Skin epidermis (tissue), 12 donors: Measurements from ENCODE around the gene MEPE.
A peak's percentile ranks its signal among the peaks of the same experiment; 100 is the strongest.

ENCODE experiments used
- H3K27ac ChIP-seq, 21 experiments: fragments of 200-600 bp; sonication (generic) in 11 of 21; one replicate each; pipeline ENCODE4 v1.5.0; 2020; ENCODE audit warnings: mild to moderate bottlenecking in 3 of 21, inconsistent platforms in 2 of 21, moderate library complexity in 2 of 21
- H3K4me3 ChIP-seq, 7 experiments: fragments of 200-600 bp; sonication (generic) in 2 of 7; one replicate each; pipeline ENCODE4 v1.5.0; 2020; ENCODE audit warnings: inconsistent platforms in 2 of 7, mild to moderate bottlenecking in 2 of 7, moderate library complexity in 1 of 7

Gene MEPE

GRCh38 chr4:87839592-87839946, 6.8 kb downstream of the MEPE start:
- Histone ChIP-seq H3K4me3 (no peak overlapping the region), H3K27ac (no peak overlapping the region)

- no peak overlapping the region for H3K27ac ChIP-seq
- H3K4me3 ChIP-seq = no peak overlapping the region
These were observed 7.4 kb downstream of the MEPE start for GRCh38 chr4:87840149-87840548.

- H3K27ac ChIP-seq = peak overlapping the region in 1 of 21 experiments; percentile 48
- no peak overlapping the region for H3K4me3 ChIP-seq
These were observed 11.2 kb downstream of the MEPE start for GRCh38 chr4:87843936-87844335.

- H3K27ac ChIP-seq = peak overlapping the region in 1 of 21 experiments; percentile 48
These were observed 11.7 kb downstream of the MEPE start for GRCh38 chr4:87844452-87844851.

DNA sequence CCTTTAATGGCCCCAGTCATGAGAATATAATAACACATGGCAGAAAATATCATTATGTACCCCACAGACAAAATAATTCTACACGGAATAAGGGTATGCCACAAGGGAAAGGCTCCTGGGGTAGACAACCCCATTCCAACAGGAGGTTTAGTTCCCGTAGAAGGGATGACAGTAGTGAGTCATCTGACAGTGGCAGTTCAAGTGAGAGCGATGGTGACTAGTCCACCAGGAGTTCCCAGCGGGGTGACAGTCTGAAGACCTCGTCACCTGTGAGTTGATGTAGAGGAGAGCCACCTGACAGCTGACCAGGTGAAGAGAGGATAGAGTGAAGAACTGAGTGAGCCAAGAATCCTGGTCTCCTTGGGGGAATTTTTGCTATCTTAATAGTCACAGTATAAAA, 13.5 kb downstream of the MEPE start:
- no peak overlapping the region for H3K27ac ChIP-seq
- H3K4me3 ChIP-seq = no peak overlapping the region

More at GRCh38 chr4:87844452-87844851, 11.7 kb downstream of the MEPE start:
- no peak overlapping the region for H3K4me3 ChIP-seq

GRCh38 chr4:87848622-87849351, 16.0 kb downstream of the MEPE start:
- Histone ChIP-seq H3K27ac (no peak overlapping the region), H3K4me3 (no peak overlapping the region)

- H3K4me3 ChIP-seq = no peak overlapping the region
These were observed 16.8 kb downstream of the MEPE start for GRCh38 chr4:87849612-87850011.

GRCh38 chr4:87851332-87851731, 18.6 kb downstream of the MEPE start:
- H3K27ac ChIP-seq = peak overlapping the region in 1 of 21 experiments; percentile 31
- H3K4me3 ChIP-seq = no peak overlapping the region

More at GRCh38 chr4:87849612-87850011, 16.8 kb downstream of the MEPE start:
- H3K27ac ChIP-seq = no peak overlapping the region

- Histone ChIP-seq H3K27ac (no peak overlapping the region), H3K4me3 (no peak overlapping the region)
These were observed 19.2 kb downstream of the MEPE start for GRCh38 chr4:87851953-87852352.

DNA sequence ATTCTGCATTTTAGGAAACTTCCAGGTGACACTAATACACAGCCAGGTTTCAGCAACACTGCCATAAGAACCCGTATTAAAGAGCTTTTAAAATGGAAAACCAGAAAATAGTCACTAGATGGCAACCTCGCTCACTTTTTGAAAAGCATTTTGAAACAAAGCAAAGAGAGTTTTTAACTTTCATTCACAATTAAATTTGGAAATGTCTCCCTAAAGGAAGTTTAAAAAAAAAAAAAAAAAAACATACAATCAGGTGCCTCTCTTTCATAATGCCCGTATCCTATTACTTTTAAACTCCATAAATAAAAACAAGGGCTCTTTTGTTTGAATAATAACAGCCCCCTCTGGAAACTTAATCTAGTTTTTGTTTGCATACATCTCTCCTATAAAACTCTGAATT, 20.3 kb downstream of the MEPE start:
- H3K4me3 ChIP-seq = no peak overlapping the region
- no peak overlapping the region for H3K27ac ChIP-seq

DNA sequence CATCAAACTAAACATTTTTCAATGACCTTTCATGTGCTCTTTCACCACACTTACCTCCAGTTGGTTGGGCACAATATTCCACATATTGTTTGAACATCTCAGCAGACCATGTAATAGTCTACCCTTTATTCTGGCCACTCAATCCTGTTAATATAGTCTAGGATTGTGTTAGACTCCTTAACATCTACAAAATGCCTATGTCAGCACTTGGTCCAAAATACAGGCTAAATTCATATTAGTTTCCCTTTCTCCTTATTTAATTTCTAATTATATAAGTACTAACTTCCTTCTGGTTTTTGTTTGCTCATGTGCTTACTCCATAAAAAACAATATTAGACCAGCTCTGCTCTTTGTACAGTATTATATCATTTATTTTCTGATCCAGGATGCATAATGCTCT, 21.1 kb downstream of the MEPE start:
- no peak overlapping the region for H3K4me3 ChIP-seq
- no peak overlapping the region for H3K27ac ChIP-seq

DNA sequence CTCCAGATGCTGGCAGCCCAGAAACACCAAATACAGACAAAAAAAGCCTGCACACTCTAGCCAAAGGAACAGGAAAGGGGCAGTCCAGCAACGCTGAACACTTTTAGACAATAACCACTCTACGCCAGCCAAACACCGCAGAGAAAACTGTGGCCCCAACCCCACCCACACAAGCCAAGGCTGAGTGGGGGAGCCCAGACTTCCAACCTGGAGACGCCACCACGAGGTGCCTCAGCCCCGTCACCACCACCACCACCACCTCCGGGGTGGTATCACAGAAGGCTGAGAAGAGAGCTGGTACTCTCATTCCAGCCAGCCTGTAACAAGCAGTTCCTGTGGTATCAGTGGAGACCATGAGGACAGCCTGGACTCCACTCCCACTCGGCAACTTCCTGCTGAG, 22.8 kb downstream of the MEPE start:
- H3K27ac ChIP-seq = no peak overlapping the region

GRCh38 chr4:87856816-87857215, 24.0 kb downstream of the MEPE start:
- no peak overlapping the region for H3K4me3 ChIP-seq
- H3K27ac ChIP-seq = no peak overlapping the region

More for the DNA sequence above, 22.8 kb downstream of the MEPE start:
- H3K4me3 ChIP-seq = no peak overlapping the region

DNA sequence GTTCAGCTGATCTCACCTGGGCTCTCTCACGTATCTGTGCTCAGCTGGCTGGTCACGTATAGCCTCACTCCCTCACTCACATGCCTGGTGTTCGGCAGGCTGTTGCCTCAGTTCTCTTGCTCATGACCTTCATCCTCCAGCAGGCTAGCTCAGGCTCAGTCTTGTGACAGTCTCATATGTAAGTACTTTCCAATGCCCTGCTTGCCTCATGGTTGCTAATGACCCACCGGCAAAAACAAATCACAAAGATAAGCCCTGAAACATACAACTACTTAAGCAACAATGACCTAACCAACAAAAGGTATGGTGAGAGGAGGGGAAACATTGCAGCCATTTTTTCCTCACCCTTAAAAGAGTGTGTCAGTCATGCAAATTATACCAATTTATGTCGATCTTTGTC, 25.0 kb downstream of the MEPE start:
- Histone ChIP-seq H3K27ac (no peak overlapping the region), H3K4me3 (no peak overlapping the region)

DNA sequence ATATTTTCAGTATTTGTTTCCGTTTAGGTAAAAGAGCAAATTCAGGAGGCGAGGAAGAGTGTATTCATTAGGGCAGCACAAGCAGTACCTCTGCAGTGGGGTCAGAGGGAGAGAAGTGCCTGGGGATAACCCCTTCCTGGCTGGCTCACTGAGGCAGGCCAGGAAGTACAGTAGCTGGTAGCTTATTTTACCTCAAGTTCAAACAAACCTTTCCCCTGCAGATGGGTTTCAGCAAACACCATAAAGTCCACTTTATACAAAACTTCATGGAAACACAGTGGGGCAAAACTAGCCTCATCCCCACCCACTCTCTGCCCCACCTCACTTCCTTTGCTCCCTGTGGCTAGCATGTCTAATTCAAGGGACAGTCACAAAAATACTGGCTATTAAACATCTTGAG, 29.5 kb downstream of the MEPE start:
- no peak overlapping the region for H3K27ac ChIP-seq

DNA sequence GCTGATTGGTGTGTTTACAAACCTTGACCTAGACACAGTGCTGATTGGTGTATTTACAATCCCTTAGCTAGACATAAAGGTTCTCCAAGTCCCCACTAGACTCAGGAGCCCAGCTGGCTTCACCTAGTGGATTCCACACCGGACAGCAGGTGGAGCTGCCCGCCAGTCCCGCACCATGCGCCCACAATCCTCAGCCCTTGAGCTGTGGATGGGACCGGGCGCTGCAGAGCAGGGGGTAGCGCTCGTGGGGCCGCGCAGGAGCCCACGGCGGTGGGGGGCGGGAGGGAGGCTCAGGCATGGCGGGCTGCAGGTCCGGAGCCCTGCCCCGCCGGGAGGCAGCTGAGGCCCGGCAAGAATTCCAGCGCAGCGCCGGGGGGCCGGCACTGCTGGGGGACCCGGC, 30.7 kb downstream of the MEPE start:
- Histone ChIP-seq H3K4me3 (no peak overlapping the region), H3K27ac (no peak overlapping the region)

More for the DNA sequence above, 29.5 kb downstream of the MEPE start:
- H3K4me3 ChIP-seq = no peak overlapping the region

GRCh38 chr4:87864321-87864720, 31.6 kb downstream of the MEPE start:
- H3K27ac ChIP-seq = no peak overlapping the region

DNA sequence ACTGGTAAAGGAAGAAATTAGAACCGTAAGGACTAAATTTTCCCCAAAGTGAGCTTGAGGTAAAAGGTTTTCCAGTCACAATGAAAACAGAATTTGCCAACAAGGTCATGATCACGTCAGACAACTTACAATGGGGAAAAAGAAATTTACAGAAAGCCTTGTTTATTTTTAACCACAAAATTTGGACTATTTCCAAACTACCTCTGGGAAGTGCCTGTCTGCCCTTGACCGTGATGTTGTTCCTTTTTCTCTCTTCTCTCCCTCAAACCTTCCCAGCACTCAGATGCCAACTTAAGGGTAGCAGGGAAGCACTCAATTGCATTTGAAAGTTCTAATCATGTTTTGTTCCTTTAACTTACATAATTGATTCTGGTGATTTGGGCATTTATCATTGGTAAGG, 32.5 kb downstream of the MEPE start:
- Histone ChIP-seq H3K27ac (no peak overlapping the region), H3K4me3 (no peak overlapping the region)

More at GRCh38 chr4:87864321-87864720, 31.6 kb downstream of the MEPE start:
- H3K4me3 ChIP-seq = no peak overlapping the region

GRCh38 chr4:87865960-87866598, 33.3 kb downstream of the MEPE start:
- Histone ChIP-seq H3K4me3 (no peak overlapping the region), H3K27ac (no peak overlapping the region)

DNA sequence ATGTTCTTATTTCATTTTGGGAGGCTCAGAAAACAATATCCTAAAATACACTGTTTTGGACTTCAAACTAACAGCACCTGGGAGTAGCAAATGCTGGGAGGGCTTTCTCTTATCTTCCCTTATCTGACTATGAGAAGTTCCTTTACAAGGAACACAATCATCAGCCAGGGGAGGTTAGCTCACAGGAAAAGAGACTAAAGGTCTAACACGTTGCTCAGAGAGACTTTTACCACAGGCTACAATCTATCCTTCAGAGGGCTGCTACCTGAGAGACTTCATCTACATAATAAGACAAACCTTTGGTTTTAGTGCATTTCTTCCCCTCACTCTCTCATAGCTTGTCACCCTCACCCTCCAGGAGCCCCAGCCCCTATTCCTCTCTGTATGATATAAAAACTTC, 35.8 kb downstream of the MEPE start:
- H3K27ac ChIP-seq = no peak overlapping the region
- no peak overlapping the region for H3K4me3 ChIP-seq

DNA sequence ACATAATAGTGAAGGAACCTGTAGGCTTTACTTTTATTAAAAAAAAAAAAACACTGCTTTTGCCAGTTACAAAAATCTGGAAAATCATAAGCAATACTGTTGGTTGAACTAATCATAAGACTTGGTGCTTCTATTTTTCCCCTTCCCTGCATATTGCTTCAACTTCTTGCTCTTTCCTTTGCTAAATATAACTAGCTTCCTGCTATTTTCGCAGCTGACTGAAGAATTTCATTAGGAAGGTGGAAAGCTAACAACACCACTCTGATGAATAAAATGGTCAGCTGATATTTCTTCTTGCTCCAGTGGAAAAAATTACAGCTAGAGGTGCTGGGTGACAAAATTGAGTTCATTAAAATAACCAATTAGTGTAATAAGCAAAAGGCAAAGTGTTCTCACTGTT, 39.3 kb downstream of the MEPE start:
- no peak overlapping the region for H3K4me3 ChIP-seq
- no peak overlapping the region for H3K27ac ChIP-seq

DNA sequence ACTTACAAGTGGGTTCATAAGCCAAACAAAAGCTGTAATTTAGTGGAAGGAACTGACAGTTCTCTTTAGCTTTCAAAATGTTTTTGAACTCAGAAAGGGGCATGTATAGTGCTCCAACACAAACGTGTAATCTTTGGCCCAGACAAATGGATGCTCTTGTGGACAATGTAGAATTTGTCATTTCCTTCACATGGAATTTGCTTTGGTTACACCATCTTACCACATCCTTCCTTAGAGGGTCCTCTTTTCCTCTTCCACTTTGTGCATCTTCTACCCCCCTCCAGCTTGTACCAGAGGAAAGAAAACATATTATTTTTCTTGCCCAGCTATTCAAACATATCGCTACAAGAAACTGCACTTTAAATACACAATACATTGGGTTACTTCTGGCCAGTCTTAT, 42.4 kb downstream of the MEPE start:
- H3K27ac ChIP-seq = no peak overlapping the region
- no peak overlapping the region for H3K4me3 ChIP-seq
